Neutrophil (primary cell): ENCODE measurements around the gene NLRP8.

ENCODE experiments used
- H3K27ac ChIP-seq: fragments of 200-600 bp; sonication (generic); 2 replicates; pipeline ENCODE4 v1.5.1; 2016; ENCODE audit warnings: mild to moderate bottlenecking, moderate library complexity
- H3K27me3 ChIP-seq: fragments of 200-600 bp; sonication (generic); 2 replicates; pipeline ENCODE4 v1.6.0; 2016; ENCODE audit warnings: mild to moderate bottlenecking
- H3K36me3 ChIP-seq: fragments of 200-600 bp; sonication (generic); 2 replicates; pipeline ENCODE4 v1.5.1; 2017
- H3K4me1 ChIP-seq, 2 experiments: fragments of 200-600 bp in 1 of 2; sonication (generic) in 1 of 2; 1 replicate in 1 of 2; 2 replicates in 1 of 2; pipeline versions ENCODE4 v1.5.1 to v1.6.1; 2013 to 2016; ENCODE audit warnings: low read depth in 1 of 2, low read length in 1 of 2, mild to moderate bottlenecking in 1 of 2, moderate library complexity in 1 of 2; ENCODE audit not compliant: control insufficient read depth in 1 of 2, insufficient read depth in 1 of 2
- H3K4me3 ChIP-seq, 2 experiments: fragments of 200-600 bp in 1 of 2; sonication (generic) in 1 of 2; 1 replicate in 1 of 2; 2 replicates in 1 of 2; pipeline ENCODE4 v1.5.1; 2013 to 2016; ENCODE audit warnings: low read depth in 1 of 2, low read length in 1 of 2, mild to moderate bottlenecking in 1 of 2, moderate library complexity in 1 of 2
- H3K9me3 ChIP-seq: fragments of 200-600 bp; sonication (generic); 2 replicates; pipeline ENCODE4 v1.5.1; 2016
- TF ChIP-seq, protein P1 (sequence below): fragments of 200-600 bp; sonication (generic); IDR thresholded peaks from 2 replicates; pipeline ENCODE4 v1.5.1; 2016; ENCODE audit warnings: antibody characterized with exemption

The NLRP8 gene

DNA sequence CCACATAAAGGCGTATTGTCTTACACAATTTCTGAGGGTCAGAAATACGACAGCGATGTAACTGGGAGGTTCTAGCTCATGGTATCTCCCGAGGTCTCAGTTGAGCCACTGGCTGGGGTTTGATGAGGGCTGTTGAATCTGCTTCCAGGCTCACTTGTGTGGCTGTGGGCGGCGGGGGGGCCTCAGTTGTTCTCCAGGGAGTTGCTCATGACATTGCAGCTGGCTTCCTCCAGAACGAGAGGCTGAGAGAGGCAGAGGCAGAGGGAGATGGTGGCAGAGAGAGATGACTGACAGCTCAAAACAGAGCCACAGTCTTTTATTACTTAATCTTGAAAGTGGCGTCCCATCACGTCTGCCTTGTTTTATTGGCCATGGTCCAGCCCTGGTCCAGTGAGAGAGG is 32.8 kb downstream of the NLRP8 start:
- H3K27me3 ChIP-seq = no peaks in the 10 kb centered on the region
- no peak overlapping the region for H3K4me3 ChIP-seq
- no peaks in the 10 kb centered on the region for H3K4me1 ChIP-seq
- no peaks in the 10 kb centered on the region for H3K36me3 ChIP-seq
- H3K9me3 ChIP-seq = peaks cover 6% of the 10 kb centered on the region
- TF ChIP-seq, protein P1, sequence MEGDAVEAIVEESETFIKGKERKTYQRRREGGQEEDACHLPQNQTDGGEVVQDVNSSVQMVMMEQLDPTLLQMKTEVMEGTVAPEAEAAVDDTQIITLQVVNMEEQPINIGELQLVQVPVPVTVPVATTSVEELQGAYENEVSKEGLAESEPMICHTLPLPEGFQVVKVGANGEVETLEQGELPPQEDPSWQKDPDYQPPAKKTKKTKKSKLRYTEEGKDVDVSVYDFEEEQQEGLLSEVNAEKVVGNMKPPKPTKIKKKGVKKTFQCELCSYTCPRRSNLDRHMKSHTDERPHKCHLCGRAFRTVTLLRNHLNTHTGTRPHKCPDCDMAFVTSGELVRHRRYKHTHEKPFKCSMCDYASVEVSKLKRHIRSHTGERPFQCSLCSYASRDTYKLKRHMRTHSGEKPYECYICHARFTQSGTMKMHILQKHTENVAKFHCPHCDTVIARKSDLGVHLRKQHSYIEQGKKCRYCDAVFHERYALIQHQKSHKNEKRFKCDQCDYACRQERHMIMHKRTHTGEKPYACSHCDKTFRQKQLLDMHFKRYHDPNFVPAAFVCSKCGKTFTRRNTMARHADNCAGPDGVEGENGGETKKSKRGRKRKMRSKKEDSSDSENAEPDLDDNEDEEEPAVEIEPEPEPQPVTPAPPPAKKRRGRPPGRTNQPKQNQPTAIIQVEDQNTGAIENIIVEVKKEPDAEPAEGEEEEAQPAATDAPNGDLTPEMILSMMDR = no peak
- H3K27ac ChIP-seq = no peak overlapping the region

DNA sequence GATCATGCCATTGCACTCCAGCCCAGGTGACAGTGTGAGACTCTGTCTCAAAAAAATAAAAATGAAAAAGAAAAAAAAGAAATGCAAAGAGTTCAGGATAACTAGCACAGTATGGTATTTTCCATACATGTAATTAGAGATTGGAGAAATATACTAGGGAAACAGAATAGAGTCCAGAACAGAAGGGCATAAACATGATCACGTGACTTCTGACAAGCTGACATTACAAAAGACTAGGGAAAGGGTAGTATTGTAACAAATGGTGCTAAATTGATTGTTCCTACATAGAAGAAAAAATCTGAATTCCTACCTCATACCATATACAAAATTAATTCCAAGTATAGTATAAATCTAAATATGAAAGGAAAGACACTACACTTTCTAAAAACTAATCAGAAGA is 37.6 kb downstream of the NLRP8 start:
- Histone ChIP-seq H3K27ac (no peak overlapping the region), H3K4me1 (no peaks in the 10 kb centered on the region), H3K4me3 (no peak overlapping the region), H3K27me3 (no peaks in the 10 kb centered on the region), H3K9me3 (no peaks in the 10 kb centered on the region), H3K36me3 (no peaks in the 10 kb centered on the region)
- TF ChIP-seq, protein P1 = no peak

DNA sequence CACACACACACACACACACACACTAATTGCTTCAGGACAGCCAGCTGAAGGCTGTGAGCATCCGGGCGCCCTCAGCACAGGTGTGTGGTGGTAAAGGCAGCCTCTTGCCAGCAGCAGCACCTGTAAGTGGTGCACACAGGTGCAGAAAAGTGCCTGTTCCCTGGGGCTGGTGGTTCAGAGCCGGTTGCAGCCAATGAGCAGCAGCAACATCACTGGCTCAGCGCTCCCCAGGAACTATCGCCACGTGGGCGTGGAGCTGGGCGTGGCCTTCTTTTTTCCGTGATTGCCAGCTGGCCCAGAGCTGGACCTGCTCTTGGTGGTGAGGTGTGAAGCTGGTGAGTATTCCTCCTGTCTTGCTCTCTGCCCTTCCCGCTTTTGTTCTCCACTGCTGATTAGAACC is 38.9 kb downstream of the NLRP8 start, which contains the start of gene NLRP5:
NLRP5 (plus strand) TSS at position 289 of the 400 bp plus-strand sequence.
- TF ChIP-seq, protein P1 = no peak
- Histone ChIP-seq H3K4me1 (no peaks in the 10 kb centered on the region), H3K9me3 (no peaks in the 10 kb centered on the region), H3K27ac (no peak within 1 kb of the TSS), H3K27me3 (no peaks in the 10 kb centered on the region), H3K36me3 (no peaks in the 10 kb centered on the region), H3K4me3 (no peak within 1 kb of the TSS)

DNA sequence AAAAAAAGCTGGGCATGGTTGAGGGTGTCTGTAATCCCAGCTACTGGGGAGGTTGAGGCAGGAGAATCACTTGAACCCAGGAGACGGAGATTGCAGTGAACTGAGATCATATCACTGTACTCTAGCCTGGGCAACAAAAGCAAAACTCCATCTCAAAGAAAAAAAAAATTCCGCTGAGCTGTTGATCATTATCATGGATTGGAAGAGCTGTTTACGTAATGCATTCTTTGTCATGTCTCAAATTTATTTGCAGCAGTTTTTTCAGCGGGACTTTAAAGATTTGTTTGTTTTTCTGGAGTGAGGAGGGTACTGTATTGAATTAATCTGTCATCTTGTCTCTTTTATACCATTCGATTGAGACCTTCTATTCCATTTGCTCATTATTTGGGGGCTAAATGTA is 43.2 kb downstream of the NLRP8 start:
- Histone ChIP-seq H3K9me3 (no peaks in the 10 kb centered on the region), H3K4me3 (no peak overlapping the region), H3K27ac (no peak overlapping the region), H3K4me1 (no peaks in the 10 kb centered on the region), H3K27me3 (no peaks in the 10 kb centered on the region), H3K36me3 (no peaks in the 10 kb centered on the region)
- TF ChIP-seq, protein P1 = no peak

DNA sequence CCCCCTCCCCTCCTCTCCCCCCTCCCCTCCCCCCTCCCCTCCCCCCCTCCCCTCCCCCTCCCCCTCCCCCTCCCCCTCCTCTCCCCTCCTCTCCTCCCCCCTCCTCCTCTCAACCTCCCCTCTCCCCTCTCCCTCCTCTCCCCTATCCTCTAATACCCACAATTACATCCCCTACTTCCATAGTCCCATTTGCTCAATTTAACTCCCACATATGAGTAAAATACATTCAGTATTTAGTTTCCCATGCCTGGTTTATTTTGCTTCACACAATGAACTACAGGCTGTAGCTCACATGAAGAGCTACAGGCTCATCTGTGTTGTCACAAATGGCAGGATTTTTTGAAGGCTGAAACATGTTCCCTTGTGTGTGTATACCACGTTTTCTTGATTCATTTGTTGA is 45.9 kb downstream of the NLRP8 start:
- H3K4me1 ChIP-seq = no peaks in the 10 kb centered on the region

More for the DNA sequence above, 45.9 kb downstream of the NLRP8 start:
- Histone ChIP-seq H3K27ac (no peak overlapping the region), H3K9me3 (no peaks in the 10 kb centered on the region), H3K27me3 (no peaks in the 10 kb centered on the region), H3K4me3 (no peak overlapping the region), H3K36me3 (no peaks in the 10 kb centered on the region)
- TF ChIP-seq, protein P1 = no peak
